HUES6 (cell line): ENCODE measurements around the gene HRAS.

Source experiments
- H3K27ac ChIP-seq: 2 replicates; pipeline ENCODE4 v1.7.0; 2013; ENCODE audit warnings: low read depth, mild to moderate bottlenecking, low read length, inconsistent platforms
- H3K27me3 ChIP-seq: 2 replicates; pipeline ENCODE4 v1.6.1; 2013; ENCODE audit warnings: low read length; ENCODE audit not compliant: control insufficient read depth, insufficient read depth
- H3K36me3 ChIP-seq: 2 replicates; pipeline ENCODE4 v1.6.1; 2013; ENCODE audit warnings: low read length; ENCODE audit not compliant: control insufficient read depth, insufficient read depth
- H3K4me1 ChIP-seq: 2 replicates; pipeline ENCODE4 v1.6.1; 2013; ENCODE audit warnings: low read length; ENCODE audit not compliant: control insufficient read depth, insufficient read depth
- H3K4me3 ChIP-seq: 2 replicates; pipeline ENCODE4 v1.5.1; 2013; ENCODE audit warnings: low read depth, low read length
- H3K9ac ChIP-seq: one replicate; pipeline ENCODE4 v1.6.1; 2013; ENCODE audit warnings: mild to moderate bottlenecking, low read length
- H3K9me3 ChIP-seq: 2 replicates; pipeline ENCODE4 v1.6.1; 2013; ENCODE audit warnings: low read depth, low read length; ENCODE audit not compliant: control insufficient read depth, insufficient read depth

HRAS gene

DNA sequence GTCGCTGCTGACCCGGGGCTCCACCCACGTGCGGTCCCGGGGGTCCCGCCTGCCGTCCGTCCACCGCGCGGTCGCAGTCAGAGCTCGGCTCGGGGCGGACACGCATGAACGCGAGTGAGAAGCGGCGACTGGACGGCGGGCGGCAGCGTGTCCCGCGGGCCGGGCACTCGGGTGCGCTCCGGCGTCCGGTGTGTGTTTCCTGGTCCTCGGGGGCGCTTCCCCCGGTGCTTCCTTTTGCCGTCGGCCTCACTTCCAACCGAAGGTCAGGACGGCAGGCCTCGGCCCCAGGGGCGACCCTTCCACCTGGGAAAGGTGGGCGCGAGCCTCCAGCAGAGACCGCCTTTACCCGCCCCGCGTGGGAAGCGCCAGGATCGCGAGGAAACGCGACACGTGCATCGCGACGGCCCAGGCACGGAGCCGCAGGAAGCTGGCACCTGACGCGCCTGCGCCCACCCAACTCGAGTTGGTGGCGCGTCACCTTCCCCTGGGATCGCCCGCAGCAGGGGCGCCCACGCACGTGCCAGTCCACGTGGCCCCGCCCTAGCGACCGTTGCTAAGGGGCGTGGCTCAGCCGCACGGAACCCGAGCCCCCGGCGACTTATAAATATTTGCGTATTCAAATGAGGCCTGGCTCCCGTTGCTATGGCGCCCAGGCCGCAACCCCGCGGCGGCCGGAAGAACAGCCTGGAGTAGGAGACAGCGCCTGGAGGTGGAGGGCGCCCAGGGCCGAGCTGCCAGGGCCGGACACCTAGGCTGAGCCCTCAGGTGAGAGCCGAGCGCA lies 1.7 kb upstream of the HRAS start, which contains the start of gene LRRC56:
TSS of gene LRRC56 (plus strand) at position 687 of the 781 bp plus-strand sequence. CDS start 3,158 bp downstream, outside the sequence.
- Histone ChIP-seq H3K9ac (peak within 1 kb of the TSS; percentile 61), H3K4me1 (peaks cover 9% of the 10 kb centered on the region), H3K9me3 (no peaks in the 10 kb centered on the region), H3K4me3 (peak within 1 kb of the TSS; percentile 57), H3K27ac (no peak within 1 kb of the TSS), H3K27me3 (peaks cover 13% of the 10 kb centered on the region), H3K36me3 (peaks cover 20% of the 10 kb centered on the region)

DNA sequence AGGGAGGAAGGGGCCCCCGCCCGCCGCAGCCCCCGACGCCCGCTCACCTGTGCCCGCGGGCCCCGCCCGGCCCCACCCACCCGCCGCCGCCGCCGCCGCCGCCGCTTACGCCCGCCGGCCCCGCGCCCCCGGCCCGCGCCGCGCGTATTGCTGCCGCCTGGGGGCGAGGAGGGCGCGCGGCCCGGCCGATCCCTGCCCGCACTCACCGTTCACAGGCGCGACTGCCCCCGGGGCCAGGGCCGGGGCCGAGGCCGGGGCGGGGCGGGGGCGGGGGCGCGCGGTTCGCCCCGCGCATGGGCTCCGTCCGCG lies 212 bp downstream of the HRAS start:
- Histone ChIP-seq H3K36me3 (peaks cover 27% of the 10 kb centered on the region), H3K27me3 (peaks cover 13% of the 10 kb centered on the region), H3K4me3 (peak overlapping the region; percentile 83), H3K27ac (no peak overlapping the region), H3K4me1 (peaks cover 9% of the 10 kb centered on the region), H3K9me3 (no peaks in the 10 kb centered on the region), H3K9ac (no peak overlapping the region)

DNA sequence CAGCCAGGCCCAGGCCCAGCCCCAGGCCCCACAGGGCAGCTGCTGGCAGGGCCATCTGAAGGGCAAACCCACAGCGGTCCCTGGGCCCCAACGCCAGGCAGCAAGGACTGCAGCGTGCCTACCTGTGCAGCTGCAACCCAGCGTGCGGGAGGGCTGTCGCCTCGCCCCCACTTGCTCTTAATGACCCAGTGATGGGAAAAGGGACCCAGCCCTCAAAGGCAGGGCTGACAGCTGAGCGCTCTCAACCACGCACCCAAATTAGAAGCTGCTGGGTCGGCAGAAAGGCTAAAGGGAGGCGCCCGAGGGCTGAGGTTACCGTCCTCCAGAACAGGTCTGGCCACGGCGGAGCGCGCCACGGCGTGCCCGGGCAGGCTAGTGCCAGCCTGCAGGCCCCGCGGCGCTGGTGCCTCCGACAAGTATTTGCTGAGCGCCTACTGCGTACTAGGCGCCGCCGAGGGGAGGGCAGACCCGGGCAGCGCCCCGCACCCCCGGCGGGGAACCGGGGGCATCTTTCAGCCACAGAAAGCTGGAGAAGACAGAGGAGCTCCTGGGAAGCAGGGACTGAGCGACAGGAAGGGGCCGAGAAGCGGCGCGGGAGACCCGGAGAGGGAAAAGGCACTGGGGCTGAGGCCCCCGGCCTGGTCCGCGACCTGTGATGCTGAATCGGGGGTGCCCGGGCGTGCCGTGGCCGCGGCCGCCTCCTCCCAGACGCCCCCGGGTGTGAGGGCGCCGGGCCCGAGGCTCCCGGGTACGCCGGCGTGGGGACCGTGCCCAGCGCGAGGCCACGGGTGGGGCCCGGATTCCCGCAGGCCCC lies 773 bp downstream of the HRAS start:
- Histone ChIP-seq H3K4me3 (peak overlapping the region; percentile 83), H3K27me3 (peaks cover 13% of the 10 kb centered on the region), H3K9ac (peak overlapping the region; percentile 72), H3K27ac (no peak overlapping the region), H3K4me1 (peaks cover 9% of the 10 kb centered on the region), H3K9me3 (no peaks in the 10 kb centered on the region), H3K36me3 (peaks cover 27% of the 10 kb centered on the region)

DNA sequence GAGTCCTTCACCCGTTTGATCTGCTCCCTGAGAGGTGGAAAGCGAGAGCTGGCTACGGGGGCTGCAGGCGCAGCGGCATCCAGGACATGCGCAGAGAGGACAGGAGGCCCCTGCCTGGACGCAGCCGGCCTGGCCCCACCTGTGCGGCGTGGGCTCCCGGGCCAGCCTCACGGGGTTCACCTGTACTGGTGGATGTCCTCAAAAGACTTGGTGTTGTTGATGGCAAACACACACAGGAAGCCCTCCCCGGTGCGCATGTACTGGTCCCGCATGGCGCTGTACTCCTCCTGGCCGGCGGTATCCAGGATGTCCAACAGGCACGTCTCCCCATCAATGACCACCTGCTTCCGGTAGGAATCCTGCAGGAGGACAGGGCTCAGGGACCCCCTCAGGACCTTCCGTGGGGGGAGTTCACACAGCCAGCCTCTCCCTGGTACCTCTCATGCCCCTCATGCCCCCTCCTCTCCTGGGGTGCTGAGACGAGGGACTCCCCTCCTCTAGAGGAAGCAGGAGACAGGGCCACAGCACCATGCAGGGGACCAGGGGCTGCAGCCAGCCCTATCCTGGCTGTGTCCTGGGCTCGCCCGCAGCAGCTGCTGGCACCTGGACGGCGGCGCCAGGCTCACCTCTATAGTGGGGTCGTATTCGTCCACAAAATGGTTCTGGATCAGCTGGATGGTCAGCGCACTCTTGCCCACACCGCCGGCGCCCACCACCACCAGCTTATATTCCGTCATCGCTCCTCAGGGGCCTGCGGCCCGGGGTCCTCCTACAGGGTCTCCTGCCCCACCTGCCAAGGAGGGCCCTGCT lies 1.6 kb downstream of the HRAS start:
- H3K4me3 ChIP-seq, result peak overlapping the region; percentile 83
- H3K4me1 ChIP-seq, result peaks cover 9% of the 10 kb centered on the region
- peaks cover 12% of the 10 kb centered on the region for H3K27me3 ChIP-seq
- H3K9me3 ChIP-seq, result no peaks in the 10 kb centered on the region
- H3K36me3 ChIP-seq, result peaks cover 27% of the 10 kb centered on the region
- H3K9ac ChIP-seq, result peak overlapping the region; percentile 72
- no peak overlapping the region for H3K27ac ChIP-seq

DNA sequence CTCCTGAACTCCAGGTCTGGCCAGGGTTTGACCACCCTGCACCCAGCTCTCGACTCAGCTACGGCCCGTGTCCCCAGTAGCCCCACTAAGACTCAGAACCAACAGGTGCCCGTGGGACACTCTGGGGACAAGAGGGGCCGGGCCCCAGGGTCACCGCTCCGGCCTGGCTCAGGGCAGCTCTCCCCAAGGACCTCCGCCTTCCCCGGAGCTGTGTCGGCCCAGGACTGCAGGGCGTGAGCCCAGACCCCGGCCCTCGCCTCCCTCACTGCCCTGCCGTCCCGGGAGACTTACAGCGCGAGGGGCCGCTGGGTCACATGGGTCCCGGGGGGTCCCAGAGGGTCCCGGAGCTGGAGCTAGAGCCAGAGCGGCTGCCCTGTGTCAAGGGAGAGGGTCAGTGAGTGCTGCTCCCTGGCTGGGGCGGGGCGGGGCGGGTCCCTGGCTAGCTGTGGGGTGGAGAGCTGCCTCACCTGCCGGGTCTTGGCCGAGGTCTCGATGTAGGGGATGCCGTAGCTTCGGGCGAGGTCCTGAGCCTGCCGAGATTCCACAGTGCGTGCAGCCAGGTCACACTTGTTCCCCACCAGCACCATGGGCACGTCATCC lies 2.3 kb downstream of the HRAS start:
- H3K27ac ChIP-seq, result no peak overlapping the region
- H3K9me3 ChIP-seq, result no peaks in the 10 kb centered on the region
- H3K4me3 ChIP-seq, result no peak overlapping the region
- peaks cover 8% of the 10 kb centered on the region for H3K27me3 ChIP-seq
- H3K4me1 ChIP-seq, result peaks cover 9% of the 10 kb centered on the region
- H3K36me3 ChIP-seq, result peaks cover 27% of the 10 kb centered on the region
- H3K9ac ChIP-seq, result no peak overlapping the region

DNA sequence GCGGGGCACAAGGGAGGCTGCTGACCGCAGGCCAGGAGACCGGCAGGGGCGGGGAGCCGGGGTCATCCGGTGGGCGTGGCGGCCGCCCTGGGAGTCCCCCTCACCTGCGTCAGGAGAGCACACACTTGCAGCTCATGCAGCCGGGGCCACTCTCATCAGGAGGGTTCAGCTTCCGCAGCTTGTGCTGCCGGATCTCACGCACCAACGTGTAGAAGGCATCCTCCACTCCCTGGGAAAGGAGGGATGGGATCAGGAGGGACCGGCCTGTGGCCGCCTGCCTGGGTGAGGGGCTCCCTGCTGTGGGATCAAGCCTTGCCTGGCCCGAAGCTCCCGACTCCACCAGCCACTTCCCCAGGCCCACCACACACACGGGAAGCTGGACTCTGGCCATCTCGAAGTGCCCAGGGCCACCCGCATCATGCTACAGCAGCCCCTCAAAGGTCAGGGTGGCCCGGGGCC lies 2.8 kb downstream of the HRAS start:
- Histone ChIP-seq H3K27me3 (peaks cover 8% of the 10 kb centered on the region), H3K9me3 (no peaks in the 10 kb centered on the region)

DNA sequence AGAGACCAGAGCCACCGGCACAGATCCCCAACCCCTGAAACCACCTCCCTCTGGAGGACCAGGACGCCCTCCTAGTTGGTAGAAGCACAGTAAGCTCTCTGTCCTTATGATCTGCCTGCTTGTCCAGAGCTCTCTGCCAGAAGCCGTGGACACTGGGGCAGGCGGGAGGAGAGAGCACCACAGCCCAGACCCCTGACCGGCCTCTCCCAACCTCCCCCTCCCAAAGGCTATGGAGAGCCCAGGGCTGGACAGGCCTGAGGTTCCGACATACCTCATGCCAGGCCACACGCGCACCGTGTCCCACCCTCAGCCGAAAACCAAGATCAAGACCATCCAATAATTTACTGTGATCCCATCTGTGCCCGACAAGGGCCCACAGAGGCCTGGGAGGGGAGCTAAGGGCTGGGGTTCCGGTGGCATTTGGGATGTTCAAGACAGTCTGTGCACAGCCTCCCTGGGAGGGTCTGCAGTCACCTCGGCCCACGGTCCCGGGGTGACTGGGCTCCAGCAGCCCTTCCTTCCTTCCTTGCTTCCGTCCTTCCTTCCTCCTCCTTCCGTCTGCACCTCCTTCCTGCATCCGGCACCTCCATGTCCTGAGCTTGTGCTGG lies 3.4 kb downstream of the HRAS start:
- no peaks in the 10 kb centered on the region for H3K9me3 ChIP-seq
- peaks cover 27% of the 10 kb centered on the region for H3K36me3 ChIP-seq
- peaks cover 3% of the 10 kb centered on the region; the same call in 1 of the 2 replicates for H3K4me1 ChIP-seq
- no peak overlapping the region for H3K4me3 ChIP-seq
- no peak overlapping the region for H3K9ac ChIP-seq
- H3K27me3 ChIP-seq, result peaks cover 6% of the 10 kb centered on the region
- H3K27ac ChIP-seq, result no peak overlapping the region

More for the DNA sequence above, 2.8 kb downstream of the HRAS start:
- H3K27ac ChIP-seq, result no peak overlapping the region
- no peak overlapping the region for H3K9ac ChIP-seq
- H3K4me1 ChIP-seq, result peaks cover 4% of the 10 kb centered on the region
- peaks cover 27% of the 10 kb centered on the region for H3K36me3 ChIP-seq
- H3K4me3 ChIP-seq, result no peak overlapping the region

DNA sequence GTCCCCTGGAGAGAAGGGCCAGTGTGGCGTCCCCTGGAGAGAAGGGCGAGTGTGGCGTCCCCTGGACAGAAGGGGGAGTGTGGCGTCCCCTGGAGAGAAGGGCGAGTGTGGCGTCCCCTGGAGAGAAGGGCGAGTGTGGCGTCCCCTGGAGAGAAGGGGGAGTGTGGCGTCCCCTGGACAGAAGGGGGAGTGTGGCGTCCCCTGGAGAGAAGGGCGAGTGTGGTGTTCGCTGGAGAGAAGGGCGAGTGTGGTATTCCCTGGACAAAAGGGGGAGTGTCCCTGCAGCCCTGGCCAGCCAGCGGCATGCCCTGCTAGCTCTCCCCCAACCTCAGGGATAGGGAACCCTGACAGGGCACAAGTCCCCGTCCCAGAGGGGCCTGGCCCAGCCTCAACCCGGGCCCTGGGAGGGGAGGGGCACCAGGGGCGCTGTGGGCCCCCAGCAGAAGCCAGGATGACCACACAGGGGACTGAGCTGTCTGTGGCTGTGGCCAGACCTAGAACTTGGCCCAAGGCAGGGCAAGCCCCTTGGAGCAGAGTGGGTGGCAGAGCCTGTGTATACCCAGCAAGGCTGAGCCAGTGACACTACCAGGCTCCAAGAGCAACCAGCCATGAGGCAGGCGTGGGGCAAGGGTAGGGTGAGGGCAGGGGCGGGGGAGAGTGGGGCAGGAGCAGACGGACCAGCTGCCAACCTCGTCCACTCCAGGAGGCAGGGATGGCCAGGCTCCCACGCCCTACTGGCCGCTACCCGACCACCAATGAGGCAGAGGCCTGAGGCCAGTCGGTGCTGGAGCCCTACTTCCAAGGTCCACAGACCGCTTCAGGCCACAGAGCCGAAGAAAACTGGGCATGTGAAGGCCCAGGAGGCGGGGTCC lies 4.2 kb downstream of the HRAS start:
- no peaks in the 10 kb centered on the region for H3K27me3 ChIP-seq
- H3K36me3 ChIP-seq, result peaks cover 27% of the 10 kb centered on the region
- no peaks in the 10 kb centered on the region for H3K9me3 ChIP-seq
- H3K4me3 ChIP-seq, result no peak overlapping the region
- H3K4me1 ChIP-seq, result peaks cover 3% of the 10 kb centered on the region; the same call in 1 of the 2 replicates
- H3K27ac ChIP-seq, result no peak overlapping the region
- H3K9ac ChIP-seq, result no peak overlapping the region

DNA sequence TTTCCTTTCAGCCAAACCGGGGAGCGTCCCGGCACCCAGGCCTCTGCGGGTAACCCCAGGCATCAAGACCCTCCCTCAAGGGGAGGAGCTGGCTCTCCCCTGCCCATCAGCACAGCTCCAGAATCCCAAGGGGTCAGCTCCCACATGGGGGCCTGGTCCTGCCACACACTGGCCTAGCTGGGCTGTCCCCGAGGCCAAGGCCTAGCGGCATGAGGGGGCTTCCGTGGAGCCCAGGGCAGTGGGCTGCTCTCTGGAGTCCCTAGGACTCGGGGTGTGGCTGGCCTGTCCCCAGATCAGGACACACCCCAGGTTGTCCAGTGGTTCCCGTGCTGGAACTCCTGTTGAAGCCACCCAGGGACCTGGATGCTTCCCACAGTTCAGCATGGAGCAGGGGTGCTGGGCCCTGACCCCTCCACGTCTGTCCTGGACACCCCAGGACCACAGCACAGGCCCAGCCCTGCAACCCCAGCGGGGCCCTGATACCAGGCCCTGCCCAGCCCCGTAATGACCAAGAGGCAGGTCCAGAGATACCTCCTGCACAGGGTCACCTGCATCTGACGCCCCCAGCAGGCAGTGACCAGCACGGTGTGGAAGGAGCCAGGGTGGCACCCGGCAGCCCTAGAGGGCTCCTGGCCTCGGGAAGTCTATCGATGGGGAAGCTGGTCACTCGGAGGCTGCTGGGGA lies 5.5 kb downstream of the HRAS start:
- Histone ChIP-seq H3K27me3 (no peaks in the 10 kb centered on the region), H3K36me3 (peaks cover 27% of the 10 kb centered on the region), H3K9me3 (no peaks in the 10 kb centered on the region), H3K9ac (no peak overlapping the region), H3K4me3 (no peak overlapping the region), H3K4me1 (peaks cover 3% of the 10 kb centered on the region; the same call in 1 of the 2 replicates), H3K27ac (no peak overlapping the region)
